H1 (cell line): ENCODE results near the gene GRIP1.

Source experiments
- ASH2L ChIP-seq: fragments of 200-600, 300-600 bp; sonication (generic); IDR thresholded peaks from one replicate; pipeline ENCODE4 v1.7.1; 2017; ENCODE audit warnings: low read length
- EP300 ChIP-seq, 2 experiments: IDR thresholded peaks; 1 replicate in 1 of 2; 2 replicates in 1 of 2; pipeline ENCODE4 v1.6.1; 2011 to 2012; ENCODE audit warnings: low read depth in 2 of 2, low read length in 2 of 2, mild to moderate bottlenecking in 2 of 2, borderline replicate concordance in 1 of 2, inconsistent platforms in 1 of 2, moderate library complexity in 1 of 2
- EZH2 ChIP-seq: fragments of 200-600 bp; sonication (generic); IDR thresholded peaks from 2 replicates; pipeline ENCODE4 v1.7.1; 2012; ENCODE audit warnings: low read depth, mild to moderate bottlenecking, moderate library complexity, low read length, inconsistent platforms; ENCODE audit not compliant: severe bottlenecking
- GABPA ChIP-seq: IDR thresholded peaks from 2 replicates; pipeline ENCODE4 v1.6.1; 2011; ENCODE audit warnings: mild to moderate bottlenecking, low read length, moderate library complexity, borderline replicate concordance; ENCODE audit not compliant: insufficient read depth
- HDAC2 ChIP-seq, 2 experiments: fragments of 300-600 bp in 1 of 2; sonication (generic) in 1 of 2; IDR thresholded peaks; 2 replicates each; pipeline ENCODE4 v1.6.1; 2011 to 2012; ENCODE audit warnings: low read depth in 2 of 2, low read length in 2 of 2, mild to moderate bottlenecking in 2 of 2, moderate library complexity in 2 of 2, borderline replicate concordance in 1 of 2, inconsistent platforms in 1 of 2
- NRF1 ChIP-seq: IDR thresholded peaks from 2 replicates; pipeline ENCODE4 v1.6.1; 2011; ENCODE audit warnings: mild to moderate bottlenecking, low read depth, low read length, improper control_type of control experiment
- POLR2A ChIP-seq, 2 experiments: IDR thresholded peaks; 1 replicate in 1 of 2; 2 replicates in 1 of 2; pipeline ENCODE4 v1.6.1; 2011; ENCODE audit warnings: low read depth in 2 of 2, low read length in 2 of 2, mild to moderate bottlenecking in 2 of 2; ENCODE audit errors: control extremely low read depth in 1 of 2
- POLR2AphosphoS5 ChIP-seq: IDR thresholded peaks from 2 replicates; pipeline ENCODE4 v1.6.1; 2011; ENCODE audit warnings: low read depth, low read length
- RBBP5 ChIP-seq: IDR thresholded peaks from 2 replicates; pipeline ENCODE4 v1.7.1; 2012; ENCODE audit warnings: low read depth, mild to moderate bottlenecking, inconsistent platforms, low read length, moderate library complexity, borderline replicate concordance
- TF ChIP-seq, protein P1 (sequence below), 3 experiments: IDR thresholded peaks; 1 replicate in 2 of 3; 2 replicates in 1 of 3; pipeline versions ENCODE4 v1.5.1 to v1.6.1; 2011; ENCODE audit warnings: low read length in 3 of 3, mild to moderate bottlenecking in 3 of 3, inconsistent platforms in 2 of 3, low read depth in 1 of 3, moderate library complexity in 1 of 3; ENCODE audit not compliant: insufficient read depth in 1 of 3; ENCODE audit errors: control extremely low read depth in 1 of 3

GRCh38 chr12:66714709-66715108 is 35.8 kb upstream of the GRIP1 start:
- no peak for TF ChIP-seq GABPA
- no peak for TF ChIP-seq EP300 (IDR thresholded peaks at IDR 0.05; ENCODE audit: borderline replicate concordance in 1 of 2, low read depth in 2 of 2, low read length in 2 of 2)
- TF ChIP-seq RBBP5, result no peak
- TF ChIP-seq NRF1, result no peak
- TF ChIP-seq EZH2, result no peak
- TF ChIP-seq HDAC2 (IDR thresholded peaks at IDR 0.05; ENCODE audit: borderline replicate concordance in 1 of 2, low read depth in 2 of 2, low read length in 2 of 2), result no peak
- no peak for TF ChIP-seq POLR2AphosphoS5
- TF ChIP-seq, protein P1, sequence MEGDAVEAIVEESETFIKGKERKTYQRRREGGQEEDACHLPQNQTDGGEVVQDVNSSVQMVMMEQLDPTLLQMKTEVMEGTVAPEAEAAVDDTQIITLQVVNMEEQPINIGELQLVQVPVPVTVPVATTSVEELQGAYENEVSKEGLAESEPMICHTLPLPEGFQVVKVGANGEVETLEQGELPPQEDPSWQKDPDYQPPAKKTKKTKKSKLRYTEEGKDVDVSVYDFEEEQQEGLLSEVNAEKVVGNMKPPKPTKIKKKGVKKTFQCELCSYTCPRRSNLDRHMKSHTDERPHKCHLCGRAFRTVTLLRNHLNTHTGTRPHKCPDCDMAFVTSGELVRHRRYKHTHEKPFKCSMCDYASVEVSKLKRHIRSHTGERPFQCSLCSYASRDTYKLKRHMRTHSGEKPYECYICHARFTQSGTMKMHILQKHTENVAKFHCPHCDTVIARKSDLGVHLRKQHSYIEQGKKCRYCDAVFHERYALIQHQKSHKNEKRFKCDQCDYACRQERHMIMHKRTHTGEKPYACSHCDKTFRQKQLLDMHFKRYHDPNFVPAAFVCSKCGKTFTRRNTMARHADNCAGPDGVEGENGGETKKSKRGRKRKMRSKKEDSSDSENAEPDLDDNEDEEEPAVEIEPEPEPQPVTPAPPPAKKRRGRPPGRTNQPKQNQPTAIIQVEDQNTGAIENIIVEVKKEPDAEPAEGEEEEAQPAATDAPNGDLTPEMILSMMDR (IDR thresholded peaks at IDR 0.05; ENCODE audit: control extremely low read depth in 1 of 3, insufficient read depth in 1 of 3, low read depth in 1 of 3, low read length in 3 of 3), result no peak
- TF ChIP-seq POLR2A (IDR thresholded peaks at IDR 0.05; ENCODE audit: control extremely low read depth in 1 of 2, low read depth in 2 of 2, low read length in 2 of 2), result no peak
- no peak for TF ChIP-seq ASH2L
